ENCODE data around the gene PTGR2.
A peak's percentile ranks its signal among the peaks of the same experiment; 100 is the strongest.
"Not testable (repeated sequence)": the region's sequence is repeated elsewhere in the genome, so short reads cannot be mapped to it uniquely, and the experiment has no call there.

The PTGR2 gene

GRCh38 chr14:73851567-73852382 lies at the start of gene PTGR2:
PTGR2 (plus strand) TSS chr14:73851831; CDS start chr14:73858863, 7,032 bp downstream.
- peak; percentile 99 for DNase-seq

- DNase-seq: no peak
Observed at GRCh38 chr14:73802431-73803188, 49.0 kb upstream of the PTGR2 start.

- no peak for DNase-seq
Observed at GRCh38 chr14:73804636-73805035, 47.0 kb upstream of the PTGR2 start.

GRCh38 chr14:73807457-73807856 lies 44.2 kb upstream of the PTGR2 start:
- DNase-seq: no peak

GRCh38 chr14:73809391-73809790 lies 42.2 kb upstream of the PTGR2 start:
- no peak for DNase-seq

GRCh38 chr14:73810478-73811163 lies 41.0 kb upstream of the PTGR2 start:
- no peak for DNase-seq

- no peak for DNase-seq
Observed at GRCh38 chr14:73811164-73811503, 40.5 kb upstream of the PTGR2 start.

GRCh38 chr14:73814153-73814552 lies 37.5 kb upstream of the PTGR2 start:
- no peak for DNase-seq

- no peak for DNase-seq
Observed at GRCh38 chr14:73815849-73816248, 35.8 kb upstream of the PTGR2 start.

GRCh38 chr14:73816393-73816816 lies 35.2 kb upstream of the PTGR2 start:
- DNase-seq: no peak

GRCh38 chr14:73817020-73817655 lies 34.5 kb upstream of the PTGR2 start:
- no peak for DNase-seq

GRCh38 chr14:73818821-73819220 lies 32.8 kb upstream of the PTGR2 start:
- DNase-seq: no peak

- no peak for DNase-seq
Observed at GRCh38 chr14:73820631-73821030, 31.0 kb upstream of the PTGR2 start.

GRCh38 chr14:73823339-73823885 lies 28.2 kb upstream of the PTGR2 start:
- DNase-seq: no peak

GRCh38 chr14:73824127-73824526 lies 27.5 kb upstream of the PTGR2 start:
- no peak for DNase-seq

GRCh38 chr14:73824536-73824935 lies 27.1 kb upstream of the PTGR2 start:
- no peak for DNase-seq

- DNase-seq: peak; percentile 92
Observed at GRCh38 chr14:73825551-73826188, 26.0 kb upstream of the PTGR2 start.

GRCh38 chr14:73827190-73827589 lies 24.4 kb upstream of the PTGR2 start:
- DNase-seq: not testable (repeated sequence)

- DNase-seq: no peak
Observed at GRCh38 chr14:73829071-73829470, 22.6 kb upstream of the PTGR2 start.

- DNase-seq: no peak
Observed at GRCh38 chr14:73829526-73830431, 21.9 kb upstream of the PTGR2 start.

GRCh38 chr14:73833034-73833433 lies 18.6 kb upstream of the PTGR2 start:
- DNase-seq: no peak
